K562 (cell line): ENCODE measurements around the gene C6orf47. TPM values are rescaled to one million over a fixed set of nuclear protein-coding genes. Genes with fewer than 3 reads are reported as not detected.

Experiments used
- E4F1 ChIP-seq: fragments of 250-450 bp; sonication (Bioruptor Pico); IDR thresholded peaks from 2 replicates; pipeline ENCODE4 v1.5.0; 2021; ENCODE audit warnings: mild to moderate bottlenecking, borderline replicate concordance
- MTF1 ChIP-seq: fragments of 250-450 bp; sonication (Bioruptor Pico); IDR thresholded peaks from 2 replicates; pipeline ENCODE4 v1.9.0; 2021; ENCODE audit warnings: moderate library complexity, mild to moderate bottlenecking, inconsistent platforms, borderline replicate concordance
- MYBL2 ChIP-seq, 2 experiments: fragments of 450-650 bp in 1 of 2; sonication (generic) in 1 of 2; formaldehyde crosslinking in 1 of 2; IDR thresholded peaks; 2 replicates each; pipeline versions ENCODE4 v1.6.1 to v1.8.1; 2017 to 2022; ENCODE audit warnings: borderline replicate concordance in 1 of 2, inconsistent platforms in 1 of 2, low read depth in 1 of 2, mild to moderate bottlenecking in 1 of 2, missing genetic modification reagents in 1 of 2, moderate library complexity in 1 of 2
- NBN ChIP-seq: fragments of 450-650 bp; IDR thresholded peaks from 2 replicates; pipeline ENCODE4 v1.6.1; 2016; ENCODE audit warnings: low read depth, mild to moderate bottlenecking
- PHB ChIP-seq: fragments of 250-450 bp; sonication (Bioruptor Pico); IDR thresholded peaks from 2 replicates; pipeline ENCODE4 v1.5.0; 2021
- SUPT5H ChIP-seq: fragments of 450-650 bp; IDR thresholded peaks from 2 replicates; pipeline ENCODE4 v1.6.1; 2016
- TAF9B ChIP-seq: fragments of 450-650 bp; IDR thresholded peaks from 2 replicates; pipeline ENCODE4 v1.6.1; 2018; ENCODE audit warnings: mild to moderate bottlenecking; ENCODE audit not compliant: partially characterized antibody
- TEAD4 ChIP-seq, 2 experiments: sonication (generic) in 1 of 2; formaldehyde crosslinking in 1 of 2; IDR thresholded peaks; 2 replicates each; pipeline versions ENCODE4 v1.6.1 to v1.8.0; 2012 to 2022; ENCODE audit warnings: borderline replicate concordance in 1 of 2, inconsistent platforms in 1 of 2, low read length in 1 of 2, mild to moderate bottlenecking in 1 of 2, missing genetic modification reagents in 1 of 2
- ZNF184 ChIP-seq: sonication (generic); formaldehyde crosslinking; IDR thresholded peaks from 2 replicates; pipeline ENCODE4 v1.5.0; 2020; ENCODE audit warnings: missing genetic modification reagents
- ZNF592 ChIP-seq: fragments of 450-650 bp; IDR thresholded peaks from 2 replicates; pipeline ENCODE4 v1.6.1; 2017; ENCODE audit warnings: antibody characterized with exemption, mild to moderate bottlenecking
- polyA plus RNA-seq, 8 experiments: library from polyadenylated mRNA; depleted of rRNA in 4 of 8; stranded (reverse) in 5 of 8; unstranded in 3 of 8; fragments of >200 nt; fragmentation: Nextera tagmentation in 2 of 8; fragmentation: Illumina TruSeq in 1 of 8; extraction: Ambion mirVana in 2 of 8; extraction: Trizol in 1 of 8; gene quantifications; 2 replicates each; pipeline versions ENCODE4 v1.2.1 to v1.2.3, GENCODE V29; 2011 to 2014; ENCODE audit warnings: inconsistent platforms in 1 of 8, missing spikeins in 1 of 8
- total RNA-seq, 7 experiments: library from RNA; depleted of rRNA in 6 of 7; stranded (reverse); fragments of >200 nt in 6 of 7; fragmentation: Illumina TruSeq in 2 of 7; extraction: Trizol in 2 of 7; gene quantifications; 2 replicates each; pipeline versions ENCODE4 v1.2.1 to v1.2.3, GENCODE V29; 2011 to 2021; ENCODE audit warnings: low replicate concordance in 1 of 7
- TF ChIP-seq, protein P1 (sequence below): fragments of 150-350 bp; conservative IDR thresholded peaks from 2 replicates; pipeline ENCODE4 v1.6.1; 2014; ENCODE audit warnings: low read length

Gene C6orf47
- total and polyA plus RNA-seq, 9 of the 15 experiments (the other 6 are each of a cell fraction or from before 2014, with no cell fraction given), result 0.14 to 43.8 (median 27.0) TPM

DNA sequence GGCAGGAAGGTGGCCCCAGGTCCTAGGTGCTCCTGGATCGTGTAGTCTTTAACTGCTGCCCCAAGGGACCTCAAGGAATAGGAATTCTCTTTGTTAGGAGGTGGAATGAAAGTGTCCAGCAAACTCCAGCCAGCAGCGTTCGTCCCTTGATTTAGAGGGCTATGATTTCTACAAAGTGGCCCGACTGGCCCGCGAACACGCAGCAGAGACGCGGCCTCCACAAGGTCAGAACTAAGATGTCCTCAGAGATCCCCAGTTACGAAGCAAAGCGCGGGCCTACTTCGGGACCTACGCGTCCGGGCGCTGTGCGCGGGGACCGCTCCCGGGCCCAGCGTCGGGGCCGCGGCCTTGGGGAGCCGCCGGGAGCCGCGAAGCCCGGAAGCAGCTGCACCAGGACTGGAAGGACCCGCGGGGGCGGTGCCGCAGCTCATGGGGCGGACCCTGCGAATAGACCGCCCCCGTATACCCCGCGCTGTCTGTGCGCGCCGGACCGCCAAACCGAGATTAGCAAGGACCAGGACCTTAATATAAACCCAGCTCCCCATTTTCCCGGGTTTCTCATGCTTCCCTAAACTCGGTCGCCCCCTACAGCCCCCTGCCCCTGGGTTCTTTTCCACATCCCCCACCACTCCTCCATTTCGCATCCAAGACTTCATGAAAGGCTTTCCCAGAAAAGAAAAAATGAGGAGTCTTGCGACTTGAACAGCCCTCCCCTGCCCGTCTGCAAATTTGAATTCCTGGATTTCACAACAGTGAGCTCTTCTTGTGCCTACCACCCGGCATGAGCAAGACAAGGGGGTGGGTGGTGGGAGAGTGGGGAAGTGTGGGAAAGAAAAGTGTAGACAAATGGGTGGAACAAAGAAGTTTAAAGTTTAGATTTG lies at the start of gene C6orf47 (continued):
- TF ChIP-seq, protein P1, sequence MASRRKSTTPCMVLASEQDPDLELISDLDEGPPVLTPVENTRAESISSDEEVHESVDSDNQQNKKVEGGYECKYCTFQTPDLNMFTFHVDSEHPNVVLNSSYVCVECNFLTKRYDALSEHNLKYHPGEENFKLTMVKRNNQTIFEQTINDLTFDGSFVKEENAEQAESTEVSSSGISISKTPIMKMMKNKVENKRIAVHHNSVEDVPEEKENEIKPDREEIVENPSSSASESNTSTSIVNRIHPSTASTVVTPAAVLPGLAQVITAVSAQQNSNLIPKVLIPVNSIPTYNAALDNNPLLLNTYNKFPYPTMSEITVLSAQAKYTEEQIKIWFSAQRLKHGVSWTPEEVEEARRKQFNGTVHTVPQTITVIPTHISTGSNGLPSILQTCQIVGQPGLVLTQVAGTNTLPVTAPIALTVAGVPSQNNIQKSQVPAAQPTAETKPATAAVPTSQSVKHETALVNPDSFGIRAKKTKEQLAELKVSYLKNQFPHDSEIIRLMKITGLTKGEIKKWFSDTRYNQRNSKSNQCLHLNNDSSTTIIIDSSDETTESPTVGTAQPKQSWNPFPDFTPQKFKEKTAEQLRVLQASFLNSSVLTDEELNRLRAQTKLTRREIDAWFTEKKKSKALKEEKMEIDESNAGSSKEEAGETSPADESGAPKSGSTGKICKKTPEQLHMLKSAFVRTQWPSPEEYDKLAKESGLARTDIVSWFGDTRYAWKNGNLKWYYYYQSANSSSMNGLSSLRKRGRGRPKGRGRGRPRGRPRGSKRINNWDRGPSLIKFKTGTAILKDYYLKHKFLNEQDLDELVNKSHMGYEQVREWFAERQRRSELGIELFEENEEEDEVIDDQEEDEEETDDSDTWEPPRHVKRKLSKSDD, result no peak; the same call in 1 of the 2 replicates
- TF ChIP-seq SUPT5H (peak; percentile 91), PHB (CRISPR knock-in tag) (peak; percentile 99), NBN (peak; percentile 56; the same call in 1 of the 2 replicates), ZNF184 (CRISPR knock-in tag) (no peak), ZNF592 (no peak), MTF1 (CRISPR knock-in tag) (no peak), TAF9B (no peak), MYBL2 (IDR thresholded peaks at IDR 0.05; ENCODE audit: low read depth) (no peak), MYBL2 (CRISPR knock-in tag; IDR thresholded peaks at IDR 0.05; ENCODE audit: borderline replicate concordance) (no peak), TEAD4 (IDR thresholded peaks at IDR 0.05; ENCODE audit: low read length) (peak; percentile 11; the same call in 1 of the 2 replicates), TEAD4 (CRISPR knock-in tag; IDR thresholded peaks at IDR 0.05; ENCODE audit: borderline replicate concordance) (no peak), E4F1 (no peak; the same call in 1 of the 2 replicates)
